OCI-LY1 (cell line): ENCODE measurements around the gene BABAM2.

ENCODE experiments used
- CTCF ChIP-seq: fragments of 200-600 bp; sonication (generic), shearing (Covaris generic); IDR thresholded peaks from 2 replicates; pipeline ENCODE4 v1.5.1; 2017; ENCODE audit warnings: mild to moderate bottlenecking, antibody characterized with exemption, low read length, moderate library complexity, mixed read lengths
- EZH2 ChIP-seq: fragments of 200-600 bp; sonication (generic), shearing (Covaris generic); IDR thresholded peaks from 2 replicates; pipeline ENCODE4 v1.8.0; 2017; ENCODE audit warnings: borderline replicate concordance, mixed run types, mild to moderate bottlenecking, antibody characterized with exemption, low read length, moderate library complexity, mixed read lengths

- TF ChIP-seq CTCF: no peak
- no peak for TF ChIP-seq EZH2
Observed at GRCh38 chr2:27891673-27892105, 1.2 kb downstream of the BABAM2 start.
